ENCODE results near the gene EDARADD. TPM values are rescaled to one million over a fixed set of nuclear protein-coding genes. Genes with fewer than 3 reads are reported as not detected.
A peak's percentile ranks its signal among the peaks of the same experiment; 100 is the strongest.

The EDARADD gene
- total and polyA plus RNA-seq, 2 of the 13 experiments (the other 11 are each of a cell fraction or from before 2014, with no cell fraction given): 0.03 TPM; not detected in 1

DNA sequence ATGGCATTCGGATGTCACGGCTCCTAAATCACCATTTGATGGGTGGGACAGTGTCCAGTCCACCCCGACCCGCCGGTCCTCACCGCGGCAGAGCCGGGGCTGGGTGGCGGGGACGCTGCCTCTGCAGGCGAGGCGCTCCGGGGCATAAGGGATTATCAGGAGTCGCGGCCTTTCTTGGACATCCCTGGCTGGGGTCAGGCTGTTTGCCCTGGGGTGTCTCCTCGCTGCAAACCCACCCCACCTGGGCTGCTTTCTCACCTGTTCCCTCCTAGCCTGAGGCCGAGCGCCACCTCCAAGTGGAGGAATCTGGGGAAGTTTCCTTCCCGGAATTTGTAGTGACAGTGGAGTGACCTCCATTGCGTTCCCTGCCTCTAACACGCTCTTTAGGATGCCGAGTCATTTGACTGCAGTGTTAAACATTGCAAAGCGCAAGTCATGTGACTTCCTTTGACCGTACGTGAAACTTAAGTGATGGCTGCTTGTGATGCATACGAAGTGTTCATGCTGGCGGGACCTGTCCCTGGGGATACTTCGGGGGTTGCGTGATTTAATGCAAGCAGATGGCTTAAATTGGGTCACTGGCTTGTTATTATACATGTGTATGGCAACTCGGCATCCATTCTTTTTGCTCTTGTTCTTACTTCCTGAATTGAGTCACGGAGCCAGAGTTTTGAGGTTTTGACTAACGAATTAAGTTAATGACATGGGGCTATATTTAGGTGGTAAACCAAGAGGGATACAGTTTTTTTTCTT, 130.2 kb downstream of the EDARADD start (continued):
- TF ChIP-seq TEAD3 (CRISPR knock-in tag; optimal IDR thresholded peaks at IDR 0.05; ENCODE audit: borderline replicate concordance): peak; percentile 54
- TF ChIP-seq PHF5A (CRISPR knock-in tag; IDR thresholded peaks at IDR 0.05; ENCODE audit: low read depth, unreplicated experiment): no peak
- TF ChIP-seq, protein P1, sequence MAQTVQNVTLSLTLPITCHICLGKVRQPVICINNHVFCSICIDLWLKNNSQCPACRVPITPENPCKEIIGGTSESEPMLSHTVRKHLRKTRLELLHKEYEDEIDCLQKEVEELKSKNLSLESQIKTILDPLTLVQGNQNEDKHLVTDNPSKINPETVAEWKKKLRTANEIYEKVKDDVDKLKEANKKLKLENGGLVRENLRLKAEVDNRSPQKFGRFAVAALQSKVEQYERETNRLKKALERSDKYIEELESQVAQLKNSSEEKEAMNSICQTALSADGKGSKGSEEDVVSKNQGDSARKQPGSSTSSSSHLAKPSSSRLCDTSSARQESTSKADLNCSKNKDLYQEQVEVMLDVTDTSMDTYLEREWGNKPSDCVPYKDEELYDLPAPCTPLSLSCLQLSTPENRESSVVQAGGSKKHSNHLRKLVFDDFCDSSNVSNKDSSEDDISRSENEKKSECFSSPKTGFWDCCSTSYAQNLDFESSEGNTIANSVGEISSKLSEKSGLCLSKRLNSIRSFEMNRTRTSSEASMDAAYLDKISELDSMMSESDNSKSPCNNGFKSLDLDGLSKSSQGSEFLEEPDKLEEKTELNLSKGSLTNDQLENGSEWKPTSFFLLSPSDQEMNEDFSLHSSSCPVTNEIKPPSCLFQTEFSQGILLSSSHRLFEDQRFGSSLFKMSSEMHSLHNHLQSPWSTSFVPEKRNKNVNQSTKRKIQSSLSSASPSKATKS (CRISPR knock-in tag; IDR thresholded peaks at IDR 0.05): 0 out of 2 replicates have a peak, but pooled peaks have one; percentile 4
- no peak for TF ChIP-seq MEIS2 (CRISPR knock-in tag; IDR thresholded peaks at IDR 0.05)
- TF ChIP-seq ZNF564 (CRISPR knock-in tag; IDR thresholded peaks at IDR 0.05): no peak; the same call in 1 of the 2 replicates
- no peak; the same call in 1 of the 2 replicates for TF ChIP-seq CAMTA2 (CRISPR knock-in tag; IDR thresholded peaks at IDR 0.05; ENCODE audit: borderline replicate concordance)
- no peak for TF ChIP-seq TAF15 (IDR thresholded peaks at IDR 0.05; ENCODE audit: low read depth, low read length, poor library complexity, severe bottlenecking)
- no peak for TF ChIP-seq KLF15 (CRISPR knock-in tag; IDR thresholded peaks at IDR 0.05; ENCODE audit: borderline replicate concordance)
- TF ChIP-seq ZNF577 (CRISPR knock-in tag; IDR thresholded peaks at IDR 0.05; ENCODE audit: borderline replicate concordance, low read depth): no peak
- no peak for TF ChIP-seq MNT (IDR thresholded peaks at IDR 0.05)
- TF ChIP-seq DMTF1 (CRISPR knock-in tag; IDR thresholded peaks at IDR 0.05): no peak
- no peak; the same call in 1 of the 2 replicates for TF ChIP-seq KLF6 (CRISPR knock-in tag; IDR thresholded peaks at IDR 0.05)
- no peak for TF ChIP-seq ZSCAN22 (CRISPR knock-in tag; IDR thresholded peaks at IDR 0.05)
- no peak for TF ChIP-seq ZNF619 (CRISPR knock-in tag; IDR thresholded peaks at IDR 0.05)
- no peak for TF ChIP-seq ZNF468 (CRISPR knock-in tag; IDR thresholded peaks at IDR 0.05)
- TF ChIP-seq ZNF256 (CRISPR knock-in tag; conservative IDR thresholded peaks at IDR 0.05): no peak
- TF ChIP-seq GZF1 (CRISPR knock-in tag; IDR thresholded peaks at IDR 0.05): no peak
- TF ChIP-seq DR1 (CRISPR knock-in tag; IDR thresholded peaks at IDR 0.05): 0 out of 2 replicates have a peak, but pooled peaks have one; percentile 43
- TF ChIP-seq, protein P2, sequence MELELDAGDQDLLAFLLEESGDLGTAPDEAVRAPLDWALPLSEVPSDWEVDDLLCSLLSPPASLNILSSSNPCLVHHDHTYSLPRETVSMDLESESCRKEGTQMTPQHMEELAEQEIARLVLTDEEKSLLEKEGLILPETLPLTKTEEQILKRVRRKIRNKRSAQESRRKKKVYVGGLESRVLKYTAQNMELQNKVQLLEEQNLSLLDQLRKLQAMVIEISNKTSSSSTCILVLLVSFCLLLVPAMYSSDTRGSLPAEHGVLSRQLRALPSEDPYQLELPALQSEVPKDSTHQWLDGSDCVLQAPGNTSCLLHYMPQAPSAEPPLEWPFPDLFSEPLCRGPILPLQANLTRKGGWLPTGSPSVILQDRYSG (CRISPR knock-in tag; IDR thresholded peaks at IDR 0.05): no peak
- TF ChIP-seq ATF1 (CRISPR knock-in tag; IDR thresholded peaks at IDR 0.05): no peak
- TF ChIP-seq, protein P3, sequence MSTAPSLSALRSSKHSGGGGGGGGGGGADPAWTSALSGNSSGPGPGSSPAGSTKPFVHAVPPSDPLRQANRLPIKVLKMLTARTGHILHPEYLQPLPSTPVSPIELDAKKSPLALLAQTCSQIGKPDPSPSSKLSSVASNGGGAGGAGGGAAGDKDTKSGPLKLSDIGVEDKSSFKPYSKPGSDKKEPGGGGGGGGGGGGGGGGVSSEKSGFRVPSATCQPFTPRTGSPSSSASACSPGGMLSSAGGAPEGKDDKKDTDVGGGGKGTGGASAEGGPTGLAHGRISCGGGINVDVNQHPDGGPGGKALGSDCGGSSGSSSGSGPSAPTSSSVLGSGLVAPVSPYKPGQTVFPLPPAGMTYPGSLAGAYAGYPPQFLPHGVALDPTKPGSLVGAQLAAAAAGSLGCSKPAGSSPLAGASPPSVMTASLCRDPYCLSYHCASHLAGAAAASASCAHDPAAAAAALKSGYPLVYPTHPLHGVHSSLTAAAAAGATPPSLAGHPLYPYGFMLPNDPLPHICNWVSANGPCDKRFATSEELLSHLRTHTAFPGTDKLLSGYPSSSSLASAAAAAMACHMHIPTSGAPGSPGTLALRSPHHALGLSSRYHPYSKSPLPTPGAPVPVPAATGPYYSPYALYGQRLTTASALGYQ (CRISPR knock-in tag; IDR thresholded peaks at IDR 0.05): no peak

All from HepG2 (cell line).